K562 (cell line): ENCODE data around the gene BICD1. TPM values are rescaled to one million over a fixed set of nuclear protein-coding genes. Genes with fewer than 3 reads are reported as not detected.

Experiments
- ATAC-seq: fragments of 200-7000 bp; cut with Tn5 transposase; 3 replicates; pipeline ENCODE4 v1.9.1; 2020; ENCODE audit warnings: moderate library complexity
- BruUV-seq: library from RNA; stranded (reverse); fragments of 400-500 nt; replicated peaks from 2 replicates; lab custom pipeline; 2021; lab: Mats Ljungman, UMichigan
- CTCF ChIA-PET: fragments of 300-600 bp; formaldehyde crosslinking; extraction: SDS; loops from one replicate; lab custom pipeline; 2021; ENCODE audit warnings: low intra/inter-chr PET ratio; lab: Yijun Ruan, JAX
- POLR2A ChIA-PET: fragments of 300-600, 350-650 bp; sonication (Branson Sonifier 250); formaldehyde crosslinking; extraction: SDS; loops from one replicate; lab custom pipeline; 2021; ENCODE audit warnings: antibody characterized with exemption, inconsistent platforms; lab: Yijun Ruan, JAX
- DNase-seq, 4 experiments: peaks; one replicate each; pipeline versions ENCODE4 v3.0.0 to v3.0.0-alpha.2; 2011 to 2018; ENCODE audit warnings: low spot score in 3 of 4, mixed read lengths in 3 of 4; ENCODE audit errors: extremely low read depth in 1 of 4
- FAIRE-seq: peaks from 2 replicates; lab custom pipeline; 2011; peaks lifted over from hg19 to GRCh38; lab: Jason Lieb, UNC
- H2AFZ ChIP-seq: 2 replicates; pipeline ENCODE4 v1.6.0; 2011; ENCODE audit warnings: low read depth, low read length, control low read depth, inconsistent platforms
- H3K27ac ChIP-seq: fragments of 200-600 bp; 3 replicates; pipeline ENCODE4 v1.8.0; 2011; ENCODE audit warnings: low read depth, mild to moderate bottlenecking, control low read depth, inconsistent platforms, low read length, moderate library complexity, mixed read lengths; ENCODE audit errors: extremely low read depth
- H3K27me3 ChIP-seq, 2 experiments: fragments of 300-600 bp in 1 of 2; 2 replicates in 1 of 2; 3 replicates in 1 of 2; pipeline versions ENCODE4 v1.6.0 to v1.8.0; 2011; ENCODE audit warnings: inconsistent platforms in 2 of 2, low read length in 2 of 2, mild to moderate bottlenecking in 1 of 2, mixed read lengths in 1 of 2, moderate library complexity in 1 of 2; ENCODE audit not compliant: control insufficient read depth in 2 of 2, insufficient read depth in 2 of 2
- H3K36me3 ChIP-seq: fragments of 300-600 bp; 3 replicates; pipeline ENCODE4 v1.8.0; 2011; ENCODE audit warnings: mild to moderate bottlenecking, low read length, inconsistent platforms; ENCODE audit not compliant: control insufficient read depth, insufficient read depth
- H3K4me1 ChIP-seq, 2 experiments: fragments of 200-600 bp in 1 of 2; replicated peaks in 1 of 2; 2 replicates in 1 of 2; 3 replicates in 1 of 2; pipeline versions ENCODE4 v1.5.1 to v1.8.0; 2011; ENCODE audit warnings: inconsistent platforms in 2 of 2, low read length in 2 of 2, mild to moderate bottlenecking in 1 of 2, mixed read lengths in 1 of 2, moderate library complexity in 1 of 2; ENCODE audit not compliant: control insufficient read depth in 2 of 2, insufficient read depth in 2 of 2
- H3K4me2 ChIP-seq: 2 replicates; pipeline ENCODE4 v1.6.1; 2011; ENCODE audit warnings: low read length, control low read depth, inconsistent platforms, mixed read lengths; ENCODE audit not compliant: insufficient read depth
- H3K4me3 ChIP-seq: fragments of 200-600 bp; sonication (generic), shearing (Covaris generic); 2 replicates; pipeline ENCODE4 v1.5.1; 2016; ENCODE audit warnings: control low read depth, inconsistent platforms
- H3K79me2 ChIP-seq: fragments of 200-600 bp; 3 replicates; pipeline ENCODE4 v1.8.0; 2011; ENCODE audit warnings: low read length, inconsistent platforms; ENCODE audit not compliant: control insufficient read depth, insufficient read depth
- H3K9ac ChIP-seq, 2 experiments: 2 replicates each; pipeline versions ENCODE4 v1.6.0 to v1.6.1; 2011; ENCODE audit warnings: low read depth in 2 of 2, low read length in 2 of 2, control low read depth in 1 of 2, inconsistent platforms in 1 of 2, mild to moderate bottlenecking in 1 of 2, mixed read lengths in 1 of 2; ENCODE audit not compliant: insufficient read depth in 1 of 2
- H3K9me1 ChIP-seq: one replicate; pipeline ENCODE4 v1.6.0; 2011; ENCODE audit warnings: inconsistent platforms, mild to moderate bottlenecking, low read length, moderate library complexity; ENCODE audit not compliant: control insufficient read depth, insufficient read depth
- H3K9me3 ChIP-seq: replicated peaks from 2 replicates; pipeline ENCODE4 v1.5.1; 2011; ENCODE audit warnings: low read depth, low read length, inconsistent platforms; ENCODE audit not compliant: control insufficient read depth, insufficient read depth
- H4K20me1 ChIP-seq: replicated peaks from 2 replicates; pipeline ENCODE4 v1.6.1; 2011; ENCODE audit warnings: low read length, inconsistent platforms, mixed read lengths; ENCODE audit not compliant: control insufficient read depth, insufficient read depth
- HMGN3 ChIP-seq: IDR thresholded peaks from 2 replicates; pipeline ENCODE4 v1.6.1; 2011; ENCODE audit warnings: borderline replicate concordance, low read depth, mild to moderate bottlenecking, mixed read lengths, low read length; ENCODE audit not compliant: insufficient read length; ENCODE audit errors: extremely low read depth
- SLC30A9 ChIP-seq: fragments of 250-450 bp; sonication (Bioruptor Pico); IDR thresholded peaks from 2 replicates; pipeline ENCODE4 v1.8.0; 2022; ENCODE audit warnings: mild to moderate bottlenecking, moderate library complexity
- U2AF2 ChIP-seq: fragments of 200-400 bp; formaldehyde crosslinking; optimal IDR thresholded peaks from 2 replicates; pipeline ENCODE3; 2017; ENCODE audit warnings: low read depth, mild to moderate bottlenecking, low read length
- ZBED1 ChIP-seq: IDR thresholded peaks from 2 replicates; pipeline ENCODE4 v1.6.1; 2014
- ZNF586 ChIP-seq: fragments of 450-650 bp; formaldehyde crosslinking; conservative IDR thresholded peaks from 2 replicates; pipeline ENCODE4 v1.4.0; 2020; ENCODE audit warnings: mild to moderate bottlenecking, moderate library complexity
- WGBS: fragments of 100-300 bp; shearing (Covaris generic); methylation state at CpG from one replicate; pipeline ENCODE4 v1.1.6; 2016; ENCODE audit warnings: low coverage, mixed read lengths; ENCODE audit not compliant: insufficient coverage; ENCODE audit errors: missing lambda C conversion rate; 5-methylcytosine and 5-hydroxymethylcytosine counted together
- in situ Hi-C: fragments of 300-500 bp; cut with MboI; formaldehyde crosslinking; loops from 4 replicates; pipeline ENCODE4 v1.15.0; 2018; ENCODE audit warnings: inconsistent platforms, mixed read lengths
- intact Hi-C: fragments of 100-400 bp; cut with micrococcal nuclease; formaldehyde crosslinking; loops from 2 replicates; pipeline ENCODE4 v1.14.2; 2022
- polyA plus RNA-seq, 8 experiments: library from polyadenylated mRNA; depleted of rRNA in 4 of 8; stranded (reverse) in 5 of 8; unstranded in 3 of 8; fragments of >200 nt; fragmentation: Nextera tagmentation in 2 of 8; fragmentation: Illumina TruSeq in 1 of 8; extraction: Ambion mirVana in 2 of 8; extraction: Trizol in 1 of 8; gene quantifications; 2 replicates each; pipeline versions ENCODE4 v1.2.1 to v1.2.3, GENCODE V29; 2011 to 2014; ENCODE audit warnings: inconsistent platforms in 1 of 8, missing spikeins in 1 of 8
- total RNA-seq, 7 experiments: library from RNA; depleted of rRNA in 6 of 7; stranded (reverse); fragments of >200 nt in 6 of 7; fragmentation: Illumina TruSeq in 2 of 7; extraction: Trizol in 2 of 7; gene quantifications; 2 replicates each; pipeline versions ENCODE4 v1.2.1 to v1.2.3, GENCODE V29; 2011 to 2021; ENCODE audit warnings: low replicate concordance in 1 of 7
- TF ChIP-seq, protein P1 (sequence below), 3 experiments: IDR thresholded peaks in 2 of 3; conservative IDR thresholded peaks in 1 of 3; 2 replicates each; pipeline ENCODE4 v1.5.1; 2011 to 2012; ENCODE audit warnings: low read length in 3 of 3, mild to moderate bottlenecking in 3 of 3, control low read depth in 2 of 3, improper control_type of control experiment in 1 of 3, inconsistent platforms in 1 of 3, low read depth in 1 of 3, mixed read lengths in 1 of 3, moderate library complexity in 1 of 3; ENCODE audit not compliant: insufficient read depth in 2 of 3
- TF ChIP-seq, protein P2 (sequence below): fragments of 450-650 bp; IDR thresholded peaks from 2 replicates; pipeline ENCODE4 v1.6.1; 2016; ENCODE audit warnings: missing biosample characterization, missing genetic modification characterization
- TF ChIP-seq, protein P3 (sequence below): fragments of 450-650 bp; conservative IDR thresholded peaks from 2 replicates; pipeline ENCODE4 v1.6.1; 2016; ENCODE audit warnings: missing genetic modification characterization, low read depth, mild to moderate bottlenecking, missing compliant biosample characterization, moderate library complexity

BICD1 gene
- total and polyA plus RNA-seq, 9 of the 15 experiments (the other 6 are each of a cell fraction or from before 2014, with no cell fraction given): 3.5 to 21.1 (median 12.5) TPM

DNA sequence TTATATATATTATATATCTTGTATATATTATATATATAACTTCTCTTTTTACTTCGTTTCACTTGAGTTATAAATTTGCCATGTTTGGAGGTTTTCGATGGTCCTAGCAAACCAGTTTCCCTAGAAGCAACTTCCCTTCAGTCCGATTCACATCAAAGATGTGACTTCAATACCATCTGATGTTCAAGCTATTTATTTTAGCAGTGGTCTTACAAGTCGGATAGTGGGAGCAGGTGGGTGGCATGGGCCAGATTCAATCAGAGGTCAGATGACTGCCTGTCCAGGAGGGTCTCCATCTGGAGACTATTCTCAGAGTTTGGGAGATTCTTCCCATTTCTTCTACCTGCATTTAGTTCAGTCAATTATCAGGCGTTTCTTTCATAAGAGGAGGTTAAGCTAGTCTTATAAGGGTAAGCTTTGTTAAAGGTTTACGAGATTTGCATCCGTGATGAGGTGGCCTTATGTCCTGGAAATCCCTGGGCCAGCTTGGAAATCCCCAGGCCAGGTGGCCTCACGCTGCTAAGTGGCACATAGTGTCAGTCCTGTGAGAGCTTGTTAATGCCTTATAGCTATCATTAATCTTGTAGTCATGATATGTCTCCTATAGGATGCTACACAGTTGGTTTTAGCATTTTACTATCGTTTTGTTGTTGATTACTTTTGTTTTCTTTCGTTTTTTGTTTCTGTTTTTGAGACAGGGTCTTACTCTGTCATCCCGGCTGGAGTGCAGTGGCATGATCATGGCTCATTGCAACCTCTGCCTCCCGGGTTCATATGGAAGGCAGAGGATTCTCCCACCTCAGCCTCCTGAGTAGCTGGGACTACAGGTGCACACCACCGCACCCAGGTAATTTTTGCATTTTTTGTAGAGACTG, 145.8 kb downstream of the BICD1 start:
- Histone ChIP-seq H4K20me1 (no peaks in the 10 kb centered on the region), H3K36me3 (no peaks in the 10 kb centered on the region), H3K4me3 (no peak overlapping the region)
- no peak for ATAC-seq
- TF ChIP-seq HMGN3: no peak
- TF ChIP-seq U2AF2: no peak
- no peak for TF ChIP-seq SLC30A9 (CRISPR knock-in tag)
- no peak for TF ChIP-seq ZBED1
- TF ChIP-seq, protein P1, sequence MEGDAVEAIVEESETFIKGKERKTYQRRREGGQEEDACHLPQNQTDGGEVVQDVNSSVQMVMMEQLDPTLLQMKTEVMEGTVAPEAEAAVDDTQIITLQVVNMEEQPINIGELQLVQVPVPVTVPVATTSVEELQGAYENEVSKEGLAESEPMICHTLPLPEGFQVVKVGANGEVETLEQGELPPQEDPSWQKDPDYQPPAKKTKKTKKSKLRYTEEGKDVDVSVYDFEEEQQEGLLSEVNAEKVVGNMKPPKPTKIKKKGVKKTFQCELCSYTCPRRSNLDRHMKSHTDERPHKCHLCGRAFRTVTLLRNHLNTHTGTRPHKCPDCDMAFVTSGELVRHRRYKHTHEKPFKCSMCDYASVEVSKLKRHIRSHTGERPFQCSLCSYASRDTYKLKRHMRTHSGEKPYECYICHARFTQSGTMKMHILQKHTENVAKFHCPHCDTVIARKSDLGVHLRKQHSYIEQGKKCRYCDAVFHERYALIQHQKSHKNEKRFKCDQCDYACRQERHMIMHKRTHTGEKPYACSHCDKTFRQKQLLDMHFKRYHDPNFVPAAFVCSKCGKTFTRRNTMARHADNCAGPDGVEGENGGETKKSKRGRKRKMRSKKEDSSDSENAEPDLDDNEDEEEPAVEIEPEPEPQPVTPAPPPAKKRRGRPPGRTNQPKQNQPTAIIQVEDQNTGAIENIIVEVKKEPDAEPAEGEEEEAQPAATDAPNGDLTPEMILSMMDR (IDR thresholded peaks at IDR 0.05 in 2 of 3, conservative IDR thresholded peaks at IDR 0.05 in 1 of 3; ENCODE audit: insufficient read depth in 2 of 3, low read depth in 1 of 3, low read length in 3 of 3): no peak
- TF ChIP-seq, protein P2, sequence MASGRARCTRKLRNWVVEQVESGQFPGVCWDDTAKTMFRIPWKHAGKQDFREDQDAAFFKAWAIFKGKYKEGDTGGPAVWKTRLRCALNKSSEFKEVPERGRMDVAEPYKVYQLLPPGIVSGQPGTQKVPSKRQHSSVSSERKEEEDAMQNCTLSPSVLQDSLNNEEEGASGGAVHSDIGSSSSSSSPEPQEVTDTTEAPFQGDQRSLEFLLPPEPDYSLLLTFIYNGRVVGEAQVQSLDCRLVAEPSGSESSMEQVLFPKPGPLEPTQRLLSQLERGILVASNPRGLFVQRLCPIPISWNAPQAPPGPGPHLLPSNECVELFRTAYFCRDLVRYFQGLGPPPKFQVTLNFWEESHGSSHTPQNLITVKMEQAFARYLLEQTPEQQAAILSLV (tag): no peak
- TF ChIP-seq, protein P3, sequence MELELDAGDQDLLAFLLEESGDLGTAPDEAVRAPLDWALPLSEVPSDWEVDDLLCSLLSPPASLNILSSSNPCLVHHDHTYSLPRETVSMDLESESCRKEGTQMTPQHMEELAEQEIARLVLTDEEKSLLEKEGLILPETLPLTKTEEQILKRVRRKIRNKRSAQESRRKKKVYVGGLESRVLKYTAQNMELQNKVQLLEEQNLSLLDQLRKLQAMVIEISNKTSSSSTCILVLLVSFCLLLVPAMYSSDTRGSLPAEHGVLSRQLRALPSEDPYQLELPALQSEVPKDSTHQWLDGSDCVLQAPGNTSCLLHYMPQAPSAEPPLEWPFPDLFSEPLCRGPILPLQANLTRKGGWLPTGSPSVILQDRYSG: no peak
- no peak for TF ChIP-seq ZNF586 (CRISPR knock-in tag)
- TF ChIP-seq, all 486 proteins: peak for 0
- no peak for DNase-seq
- H3K4me1 ChIP-seq: no peaks in the 10 kb centered on the region
- intact Hi-C loops (no loop called here), in situ Hi-C loops (no loop called here)
- no peaks in the 10 kb centered on the region for H3K79me2 ChIP-seq
- peak; percentile 15 for FAIRE-seq
- no peaks in the 10 kb centered on the region for H3K27me3 ChIP-seq
- no TSS peak for BruUV-seq
- no peak overlapping the region for H3K27ac ChIP-seq
- H3K9me1 ChIP-seq: no peaks in the 10 kb centered on the region
- POLR2A ChIA-PET: interaction anchor here (1.0 to 1.2 kb wide), 2 partner anchors 10 to 72 kb away, joined by 4 read pairs; no protein-coding TSS in a partner anchor
- CTCF ChIA-PET: no interaction called here
- H3K9ac ChIP-seq: no peak overlapping the region
- no peak overlapping the region for H3K4me2 ChIP-seq
- no peak overlapping the region for H2AFZ ChIP-seq
- 42% methylated on average over 13 of the region's 13 CpGs for WGBS
- H3K9me3 ChIP-seq: no peaks in the 10 kb centered on the region
